Left lung (tissue), 10 donors: Measurements from ENCODE around the gene ZIC4. TPM values are rescaled to one million over a fixed set of nuclear protein-coding genes. Genes with fewer than 3 reads are reported as not detected.

Experiments used
- ATAC-seq: fragments of 200-7000 bp; cut with Tn5 transposase; one replicate; pipeline ENCODE4 v1.9.1; 2020; ENCODE audit warnings: moderate library complexity
- DNase-seq, 4 donors: peaks; one replicate each; pipeline ENCODE4 v3.0.0-alpha.2; 2013 to 2020
- H3K27ac ChIP-seq, 2 donors: fragments of 200-600 bp; sonication (generic) in 1 of 2; one replicate each; pipeline versions ENCODE4 v1.5.0 to v1.8.0; 2020 to 2021
- H3K27me3 ChIP-seq, 2 donors: fragments of 200-600 bp; sonication (generic) in 1 of 2; one replicate each; pipeline versions ENCODE4 v1.5.0 to v1.8.0; 2020 to 2021
- H3K36me3 ChIP-seq, 2 donors: fragments of 200-600 bp; sonication (generic) in 1 of 2; one replicate each; pipeline versions ENCODE4 v1.5.0 to v1.8.0; 2020 to 2021
- H3K4me1 ChIP-seq, 2 donors: fragments of 200-600 bp; one replicate each; pipeline ENCODE4 v1.8.0; 2021
- H3K4me3 ChIP-seq, 2 donors: fragments of 200-600 bp; sonication (generic) in 1 of 2; one replicate each; pipeline versions ENCODE4 v1.5.0 to v1.8.0; 2020 to 2021; ENCODE audit warnings: mild to moderate bottlenecking in 1 of 2
- H3K9me3 ChIP-seq, 2 donors: fragments of 200-600 bp; sonication (generic) in 1 of 2; one replicate each; pipeline versions ENCODE4 v1.5.0 to v1.8.0; 2020 to 2021
- CTCF ChIP-seq, 2 donors: fragments of 200-600 bp; sonication (generic) in 1 of 2; IDR thresholded peaks; one replicate each; pipeline versions ENCODE4 v1.5.0 to v1.8.0; 2021; ENCODE audit warnings: antibody characterized with exemption in 2 of 2
- intact Hi-C, 2 donors: fragments of 100-400 bp; cut with DNase I; formaldehyde crosslinking; loops; one replicate each; pipeline versions ENCODE4 v1.11.2 to v1.14.2; 2022
- polyA plus RNA-seq, 6 donors: library from polyadenylated mRNA; unstranded; fragments of 120-200 nt; gene quantifications; one replicate each; pipeline ENCODE4 v1.2.1, GENCODE V29; 2013; ENCODE audit not compliant: insufficient read length in 6 of 6
- total RNA-seq, 2 donors: library from RNA; stranded (reverse); fragmentation: NEBNext Ultra II Directional; extraction: Animal tissue kit (Norgen Biotek cat#: 25700); gene quantifications; one replicate each; pipeline ENCODE4 v1.2.1, GENCODE V29; 2021
- donor health status: DM: no; HTN: yes; CAD: no.
- donor health status: DM: no; HTN: no; CAD: no.

ZIC4 gene
- total and polyA plus RNA-seq, 8 donors: not detected

- TF ChIP-seq CTCF (IDR thresholded peaks at IDR 0.05): no peak
- no peak overlapping the region for H3K27ac ChIP-seq
- H3K9me3 ChIP-seq: no peaks in the 10 kb centered on the region
- ATAC-seq: no peak
- H3K27me3 ChIP-seq: peaks cover 98 to 100% of the 10 kb centered on the region in 2 donors
- peaks cover 7 to 26% of the 10 kb centered on the region in 2 donors for H3K4me1 ChIP-seq
- no peak overlapping the region for H3K4me3 ChIP-seq
- DNase-seq: no peak
- H3K36me3 ChIP-seq: no peaks in the 10 kb centered on the region
- intact Hi-C loops: no loop called here
Observed at GRCh38 chr3:147411815-147412241, 5.5 kb upstream of the ZIC4 start.

DNA sequence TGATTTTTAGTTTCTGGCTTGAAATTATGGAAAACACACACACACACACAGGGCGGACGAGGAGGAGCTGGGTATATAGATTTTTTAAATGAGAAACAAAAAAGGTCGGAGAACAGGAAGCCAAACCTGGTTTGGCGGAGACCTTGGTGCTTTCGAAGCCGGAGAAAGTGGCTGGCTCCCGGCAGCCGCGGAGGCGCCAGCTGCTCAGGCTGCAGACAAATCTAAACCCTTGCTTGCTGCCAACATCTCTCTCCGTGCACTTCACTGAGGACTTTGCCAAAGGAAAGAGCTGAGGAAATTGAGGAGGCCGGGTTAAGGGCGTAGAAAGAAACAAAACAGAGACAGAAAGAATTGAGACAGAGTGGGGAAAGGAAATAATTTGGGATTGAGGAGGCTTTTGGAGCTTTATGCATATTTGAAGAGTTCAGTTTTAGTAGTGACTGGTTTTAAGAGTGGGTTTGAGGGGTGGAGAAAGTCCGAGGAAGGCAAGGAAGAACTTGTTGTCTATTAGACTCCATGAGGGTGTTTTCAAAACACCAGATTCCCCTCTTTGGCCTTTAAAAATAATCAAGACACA lies 5.0 kb upstream of the ZIC4 start:
- intact Hi-C loops: no loop called here
- ATAC-seq: no peak
- H3K27ac ChIP-seq: no peak overlapping the region
- H3K36me3 ChIP-seq: no peaks in the 10 kb centered on the region
- no peak for DNase-seq
- H3K9me3 ChIP-seq: no peaks in the 10 kb centered on the region
- peaks cover 7 to 26% of the 10 kb centered on the region in 2 donors for H3K4me1 ChIP-seq
- H3K27me3 ChIP-seq: peaks cover 98 to 100% of the 10 kb centered on the region in 2 donors
- peak overlapping the region in 1 of 2 donors; percentile 14 for H3K4me3 ChIP-seq
- TF ChIP-seq CTCF (IDR thresholded peaks at IDR 0.05): no peak

DNA sequence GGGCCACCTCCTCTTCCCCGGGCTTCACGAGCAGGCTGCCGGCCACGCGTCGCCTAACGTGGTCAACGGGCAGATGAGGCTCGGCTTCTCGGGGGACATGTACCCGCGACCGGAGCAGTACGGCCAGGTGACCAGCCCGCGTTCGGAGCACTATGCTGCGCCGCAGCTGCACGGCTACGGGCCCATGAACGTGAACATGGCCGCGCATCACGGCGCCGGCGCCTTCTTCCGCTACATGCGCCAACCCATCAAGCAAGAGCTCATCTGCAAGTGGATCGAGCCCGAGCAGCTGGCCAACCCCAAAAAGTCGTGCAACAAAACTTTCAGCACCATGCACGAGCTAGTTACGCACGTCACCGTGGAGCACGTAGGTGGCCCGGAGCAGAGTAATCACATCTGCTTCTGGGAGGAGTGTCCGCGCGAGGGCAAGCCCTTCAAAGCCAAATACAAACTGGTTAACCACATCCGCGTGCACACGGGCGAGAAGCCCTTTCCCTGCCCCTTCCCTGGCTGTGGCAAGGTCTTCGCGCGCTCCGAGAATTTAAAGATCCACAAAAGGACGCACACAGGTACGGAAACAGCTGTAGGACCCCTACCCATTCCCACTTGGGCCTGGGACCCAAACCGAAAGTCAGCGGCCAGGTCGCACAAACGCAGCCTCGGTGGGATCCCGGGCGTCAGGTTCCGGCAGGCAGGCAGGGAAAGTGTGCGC lies 4.3 kb upstream of the ZIC4 start:
- H3K27me3 ChIP-seq: peaks cover 98 to 100% of the 10 kb centered on the region in 2 donors
- no peak for ATAC-seq

GRCh38 chr3:147410116-147410525 lies 3.8 kb upstream of the ZIC4 start:
- H3K9me3 ChIP-seq: no peaks in the 10 kb centered on the region
- peaks cover 7 to 26% of the 10 kb centered on the region in 2 donors for H3K4me1 ChIP-seq
- no peak overlapping the region for H3K27ac ChIP-seq
- ATAC-seq (no peak), DNase-seq (no peak)
- no peaks in the 10 kb centered on the region for H3K36me3 ChIP-seq
- H3K4me3 ChIP-seq: no peak overlapping the region
- H3K27me3 ChIP-seq: peaks cover 98 to 100% of the 10 kb centered on the region in 2 donors
- TF ChIP-seq CTCF (IDR thresholded peaks at IDR 0.05): no peak
- intact Hi-C loops: no loop called here

More for the DNA sequence above, 4.3 kb upstream of the ZIC4 start:
- TF ChIP-seq CTCF (IDR thresholded peaks at IDR 0.05): no peak
- Histone ChIP-seq H3K4me3 (peak overlapping the region in 1 of 2 donors; percentile 14), H3K4me1 (peaks cover 7 to 26% of the 10 kb centered on the region in 2 donors), H3K9me3 (no peaks in the 10 kb centered on the region), H3K36me3 (no peaks in the 10 kb centered on the region), H3K27ac (no peak overlapping the region)
- no peak for DNase-seq
- intact Hi-C loops: no loop called here
